D721Med (cell line): ENCODE data around the gene CLDN15.
A peak's percentile ranks its signal among the peaks of the same experiment; 100 is the strongest.

Source experiments
- DNase-seq: peaks from one replicate; pipeline ENCODE4 v3.0.0; 2011; ENCODE audit warnings: low spot score; ENCODE audit not compliant: insufficient read length
- FAIRE-seq: peaks from 2 replicates; lab custom pipeline; 2011; peaks lifted over from hg19 to GRCh38; lab: Jason Lieb, UNC
- CTCF ChIP-seq: IDR thresholded peaks from 2 replicates; pipeline ENCODE4 v1.5.1; 2012; ENCODE audit warnings: mild to moderate bottlenecking, control low read depth; ENCODE audit not compliant: insufficient read depth; ENCODE audit errors: missing control alignments

CLDN15 gene

GRCh38 chr7:101241443-101242349, 4.1 kb upstream of the CLDN15 start:
- FAIRE-seq (no peak), DNase-seq (no peak)
- no peak for TF ChIP-seq CTCF

GRCh38 chr7:101241015-101241363, 3.4 kb upstream of the CLDN15 start:
- no peak for TF ChIP-seq CTCF
- FAIRE-seq (no peak), DNase-seq (no peak)

GRCh38 chr7:101240226-101241014, 2.8 kb upstream of the CLDN15 start:
- no peak for TF ChIP-seq CTCF
- no peak for FAIRE-seq
- DNase-seq = peak; percentile 0

- DNase-seq (peak; percentile 3), FAIRE-seq (no peak)
- TF ChIP-seq CTCF = no peak
Measured at GRCh38 chr7:101239951-101240220, 2.3 kb upstream of the CLDN15 start.

- DNase-seq (peak; percentile 2), FAIRE-seq (no peak)
- no peak for TF ChIP-seq CTCF
Measured at GRCh38 chr7:101239191-101239950, 1.8 kb upstream of the CLDN15 start.

GRCh38 chr7:101238226-101239182, 902 bp upstream of the CLDN15 start:
- TF ChIP-seq CTCF = no peak
- no peak for FAIRE-seq
- peak; percentile 13 for DNase-seq
